ENCODE measurements around the gene NFIC. TPM values are rescaled to one million over a fixed set of nuclear protein-coding genes. Genes with fewer than 3 reads are reported as not detected.

The NFIC gene
- total RNA-seq, 1 donor from 2014 or later, result 38.3 TPM

DNA sequence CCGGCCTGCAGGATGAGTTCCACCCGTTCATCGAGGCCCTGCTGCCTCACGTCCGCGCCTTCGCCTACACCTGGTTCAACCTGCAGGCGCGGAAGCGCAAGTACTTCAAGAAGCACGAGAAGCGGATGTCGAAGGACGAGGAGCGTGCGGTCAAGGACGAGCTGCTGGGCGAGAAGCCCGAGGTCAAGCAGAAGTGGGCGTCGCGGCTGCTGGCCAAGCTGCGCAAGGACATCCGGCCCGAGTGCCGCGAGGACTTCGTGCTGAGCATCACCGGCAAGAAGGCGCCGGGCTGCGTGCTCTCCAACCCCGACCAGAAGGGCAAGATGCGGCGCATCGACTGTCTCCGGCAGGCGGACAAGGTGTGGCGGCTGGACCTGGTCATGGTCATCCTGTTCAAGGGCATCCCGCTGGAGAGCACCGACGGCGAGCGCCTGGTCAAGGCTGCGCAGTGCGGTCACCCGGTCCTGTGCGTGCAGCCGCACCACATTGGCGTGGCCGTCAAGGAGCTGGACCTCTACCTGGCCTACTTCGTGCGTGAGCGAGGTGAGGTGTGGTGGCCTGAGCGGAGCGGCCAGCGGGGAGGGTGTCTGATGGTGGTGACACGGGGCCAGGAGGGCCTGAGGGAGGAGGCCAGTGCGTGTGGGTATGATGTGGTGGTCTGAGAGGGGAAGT, 15.5 kb downstream of the NFIC start:
- Mint-ChIP-seq H3K27ac (ENCODE audit: unreplicated experiment) (no peak overlapping the region), H3K27me3 (ENCODE audit: low read depth, unreplicated experiment) (peaks cover 5% of the 10 kb centered on the region), H3K4me3 (ENCODE audit: unreplicated experiment) (no peak overlapping the region), H3K4me1 (ENCODE audit: low read depth, unreplicated experiment) (peaks cover 2% of the 10 kb centered on the region), H3K9me3 (ENCODE audit: unreplicated experiment) (no peaks in the 10 kb centered on the region), H3K36me3 (ENCODE audit: low read depth, unreplicated experiment) (peaks cover 6% of the 10 kb centered on the region)
- no peak overlapping the region for H3K27ac ChIP-seq (ENCODE audit: low read depth, low read length)
- peaks cover 88% of the 10 kb centered on the region for H3K79me2 ChIP-seq (ENCODE audit: insufficient read depth, low read length)
- H3K9ac ChIP-seq (ENCODE audit: low read length), result no peak overlapping the region
- peaks cover 74% of the 10 kb centered on the region for H4K20me1 ChIP-seq (ENCODE audit: insufficient read depth, low read length)
- H3K36me3 ChIP-seq (ENCODE audit: insufficient read depth, low read length), result peaks cover 3% of the 10 kb centered on the region
- H2AFZ ChIP-seq (ENCODE audit: low read depth, low read length), result no peak overlapping the region
- DNase-seq (ENCODE audit: low read depth) (no peak), FAIRE-seq (no peak)
- H3K4me3 ChIP-seq (ENCODE audit: insufficient read depth, low read depth, low read length), result no peak overlapping the region
- no peak overlapping the region for H3K4me2 ChIP-seq (ENCODE audit: low read length)
- peaks cover 2% of the 10 kb centered on the region for H3K4me1 ChIP-seq (ENCODE audit: insufficient read depth, low read length)
- H3K9me3 ChIP-seq (ENCODE audit: insufficient read depth, low read depth, low read length), result no peaks in the 10 kb centered on the region
- TF ChIP-seq EZH2 (IDR thresholded peaks at IDR 0.05; ENCODE audit: insufficient read depth, low read length), result no peak
- TF ChIP-seq, protein P1, sequence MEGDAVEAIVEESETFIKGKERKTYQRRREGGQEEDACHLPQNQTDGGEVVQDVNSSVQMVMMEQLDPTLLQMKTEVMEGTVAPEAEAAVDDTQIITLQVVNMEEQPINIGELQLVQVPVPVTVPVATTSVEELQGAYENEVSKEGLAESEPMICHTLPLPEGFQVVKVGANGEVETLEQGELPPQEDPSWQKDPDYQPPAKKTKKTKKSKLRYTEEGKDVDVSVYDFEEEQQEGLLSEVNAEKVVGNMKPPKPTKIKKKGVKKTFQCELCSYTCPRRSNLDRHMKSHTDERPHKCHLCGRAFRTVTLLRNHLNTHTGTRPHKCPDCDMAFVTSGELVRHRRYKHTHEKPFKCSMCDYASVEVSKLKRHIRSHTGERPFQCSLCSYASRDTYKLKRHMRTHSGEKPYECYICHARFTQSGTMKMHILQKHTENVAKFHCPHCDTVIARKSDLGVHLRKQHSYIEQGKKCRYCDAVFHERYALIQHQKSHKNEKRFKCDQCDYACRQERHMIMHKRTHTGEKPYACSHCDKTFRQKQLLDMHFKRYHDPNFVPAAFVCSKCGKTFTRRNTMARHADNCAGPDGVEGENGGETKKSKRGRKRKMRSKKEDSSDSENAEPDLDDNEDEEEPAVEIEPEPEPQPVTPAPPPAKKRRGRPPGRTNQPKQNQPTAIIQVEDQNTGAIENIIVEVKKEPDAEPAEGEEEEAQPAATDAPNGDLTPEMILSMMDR (IDR thresholded peaks at IDR 0.05; ENCODE audit: insufficient read depth, low read depth, low read length), result no peak
- no peaks in the 10 kb centered on the region for H3K27me3 ChIP-seq (ENCODE audit: insufficient read depth, low read length)

DNA sequence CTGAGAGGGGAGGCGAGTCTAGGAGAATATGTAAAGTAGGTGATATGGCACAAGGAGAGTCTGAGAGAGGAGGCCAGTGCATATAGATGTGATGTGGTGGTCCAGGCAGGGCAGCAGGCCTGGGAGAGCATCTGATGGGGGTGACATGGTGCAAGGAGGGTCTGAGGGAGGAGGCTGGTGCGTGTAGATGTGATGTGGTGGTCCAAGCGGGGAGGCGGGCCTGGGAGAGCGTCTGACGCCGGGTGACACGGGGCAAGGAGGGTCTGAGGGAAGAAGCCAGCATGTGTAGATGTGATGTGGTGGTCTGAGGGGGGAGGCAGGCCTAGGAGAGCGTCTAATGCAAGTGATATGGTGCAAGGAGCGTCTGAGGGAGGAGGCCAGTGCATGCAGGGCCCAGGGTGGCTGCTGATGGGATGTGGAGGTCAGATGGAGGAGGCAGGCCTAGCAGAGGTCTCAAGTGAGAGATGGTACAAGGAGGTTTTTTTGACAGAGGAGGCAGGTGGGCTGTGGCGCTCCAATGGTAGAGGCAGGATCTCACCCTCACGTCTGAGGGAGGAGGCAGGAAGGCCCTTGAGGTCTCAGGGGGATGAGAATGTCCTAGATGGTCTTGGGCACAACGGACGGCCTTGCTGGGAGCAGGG, 16.2 kb downstream of the NFIC start:
- Mint-ChIP-seq H3K27me3 (ENCODE audit: low read depth, unreplicated experiment) (peaks cover 5% of the 10 kb centered on the region), H3K27ac (ENCODE audit: unreplicated experiment) (no peak overlapping the region), H3K4me3 (ENCODE audit: unreplicated experiment) (no peak overlapping the region), H3K9me3 (ENCODE audit: unreplicated experiment) (no peaks in the 10 kb centered on the region), H3K4me1 (ENCODE audit: low read depth, unreplicated experiment) (peaks cover 2% of the 10 kb centered on the region), H3K36me3 (ENCODE audit: low read depth, unreplicated experiment) (peaks cover 6% of the 10 kb centered on the region)
- Histone ChIP-seq H3K79me2 (ENCODE audit: insufficient read depth, low read length) (peaks cover 90% of the 10 kb centered on the region), H3K9me3 (ENCODE audit: insufficient read depth, low read depth, low read length) (no peaks in the 10 kb centered on the region), H3K4me1 (ENCODE audit: insufficient read depth, low read length) (peaks cover 5% of the 10 kb centered on the region), H3K4me3 (ENCODE audit: insufficient read depth, low read depth, low read length) (no peak overlapping the region), H4K20me1 (ENCODE audit: insufficient read depth, low read length) (peaks cover 80% of the 10 kb centered on the region), H3K36me3 (ENCODE audit: insufficient read depth, low read length) (peaks cover 3% of the 10 kb centered on the region), H3K4me2 (ENCODE audit: low read length) (no peak overlapping the region), H3K9ac (ENCODE audit: low read length) (no peak overlapping the region), H3K27ac (ENCODE audit: low read depth, low read length) (no peak overlapping the region), H2AFZ (ENCODE audit: low read depth, low read length) (no peak overlapping the region), H3K27me3 (ENCODE audit: insufficient read depth, low read length) (no peaks in the 10 kb centered on the region)
- DNase-seq (ENCODE audit: low read depth) (no peak), FAIRE-seq (no peak)
- TF ChIP-seq, protein P1 (IDR thresholded peaks at IDR 0.05; ENCODE audit: insufficient read depth, low read depth, low read length), result no peak
- TF ChIP-seq EZH2 (IDR thresholded peaks at IDR 0.05; ENCODE audit: insufficient read depth, low read length), result no peak

Data from astrocyte (in vitro differentiated cells and primary cell).